GM12891 (cell line): ENCODE data around the gene NBEA.

Source experiments
- PAX5 ChIP-seq: IDR thresholded peaks from 2 replicates; pipeline ENCODE4 v1.6.1; 2011; ENCODE audit warnings: low read length, moderate library complexity, mild to moderate bottlenecking; ENCODE audit not compliant: insufficient read depth, severe bottlenecking
- POLR2A ChIP-seq: IDR thresholded peaks from 2 replicates; pipeline ENCODE4 v1.6.1; 2011; ENCODE audit warnings: low read depth, low read length, control low read depth
- POLR2AphosphoS5 ChIP-seq: IDR thresholded peaks from 2 replicates; pipeline ENCODE4 v1.6.1; 2011; ENCODE audit warnings: low read depth, low read length, control low read depth
- SPI1 ChIP-seq: IDR thresholded peaks from 2 replicates; pipeline ENCODE4 v1.6.1; 2011; ENCODE audit warnings: low read depth, low read length, control low read depth

GRCh38 chr13:35256459-35257148 lies 314.5 kb downstream of the NBEA start:
- TF ChIP-seq POLR2AphosphoS5 = no peak
- no peak for TF ChIP-seq POLR2A
- TF ChIP-seq SPI1 = no peak
- TF ChIP-seq PAX5 = no peak
